GM19238 (cell line): ENCODE data around the gene LILRB5.
"Not testable (repeated sequence)": the region's sequence is repeated elsewhere in the genome, so short reads cannot be mapped to it uniquely, and the experiment has no call there.

Experiments
- DNase-seq: peaks from one replicate; pipeline ENCODE4 v3.0.0; 2011; ENCODE audit warnings: low spot score; ENCODE audit not compliant: insufficient read length

The LILRB5 gene

DNA sequence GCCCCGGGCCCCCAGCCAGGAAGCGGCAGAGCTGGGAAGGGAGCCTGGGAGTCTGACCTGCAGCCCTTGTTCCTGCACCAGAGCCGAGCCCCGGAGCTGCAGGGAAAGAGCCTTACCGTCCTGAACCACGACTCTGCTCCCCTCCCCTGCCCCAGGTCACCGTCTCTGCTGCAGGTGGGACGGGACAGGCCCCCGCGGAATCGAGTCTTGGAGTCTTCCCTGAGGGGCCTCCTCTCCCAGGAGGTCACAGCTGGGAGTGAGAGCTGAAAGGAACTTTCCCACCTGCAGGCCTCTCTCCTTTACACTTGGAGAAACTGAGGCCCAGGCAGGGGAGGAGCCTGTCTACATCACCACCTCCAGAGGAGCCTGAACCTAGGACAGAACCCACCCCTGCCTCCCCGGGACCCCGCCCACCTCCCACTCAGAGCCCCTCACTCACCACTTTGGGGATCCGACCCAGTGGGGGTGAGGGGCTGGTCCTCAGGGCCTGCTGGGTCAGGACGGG is 20.1 kb upstream of the LILRB5 start:
- DNase-seq, result not testable (repeated sequence)

- DNase-seq, result no peak
Observed at GRCh38 chr19:54275951-54276350, 18.9 kb upstream of the LILRB5 start.

GRCh38 chr19:54274516-54274915 is 17.4 kb upstream of the LILRB5 start:
- not testable (repeated sequence) for DNase-seq

DNA sequence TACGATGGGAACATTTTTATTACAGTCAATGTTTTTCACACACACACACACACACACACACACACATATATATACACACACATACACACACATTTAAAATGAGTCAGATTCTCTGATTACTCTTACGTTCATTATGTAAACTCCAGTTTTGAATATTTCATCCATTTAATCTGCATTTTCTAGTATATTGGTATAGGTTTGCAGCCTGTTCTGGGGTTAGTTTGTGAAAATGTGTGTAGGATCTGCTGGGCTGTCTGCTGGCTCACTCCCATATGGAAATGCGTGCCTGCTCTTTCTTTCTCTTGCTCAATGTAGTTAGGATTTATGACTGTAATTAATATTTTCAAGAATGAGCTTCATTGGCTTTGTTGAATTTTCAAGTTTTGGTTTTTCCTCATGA is 16.7 kb upstream of the LILRB5 start:
- DNase-seq, result no peak

DNA sequence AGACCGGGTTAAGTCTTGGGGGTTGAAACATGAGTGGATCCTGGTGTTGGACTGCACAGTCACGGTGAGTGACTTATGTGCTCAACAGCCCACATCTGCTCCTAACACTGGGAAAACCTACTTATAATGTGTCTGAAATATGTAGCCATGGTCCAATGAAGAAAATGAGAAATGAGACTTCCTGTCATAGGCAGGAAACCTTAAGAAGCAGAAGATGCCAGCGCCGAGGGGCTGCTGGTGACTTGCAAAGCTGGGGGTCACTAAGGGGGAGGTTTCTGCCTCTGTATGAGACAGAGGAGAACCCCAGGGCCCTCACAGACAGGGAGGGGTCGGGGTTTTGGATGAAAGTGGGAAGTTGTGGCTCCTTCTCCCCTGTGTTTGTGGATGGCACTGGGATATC is 15.1 kb upstream of the LILRB5 start:
- DNase-seq, result not testable (repeated sequence)

GRCh38 chr19:54271587-54271986 is 14.5 kb upstream of the LILRB5 start:
- not testable (repeated sequence) for DNase-seq

DNA sequence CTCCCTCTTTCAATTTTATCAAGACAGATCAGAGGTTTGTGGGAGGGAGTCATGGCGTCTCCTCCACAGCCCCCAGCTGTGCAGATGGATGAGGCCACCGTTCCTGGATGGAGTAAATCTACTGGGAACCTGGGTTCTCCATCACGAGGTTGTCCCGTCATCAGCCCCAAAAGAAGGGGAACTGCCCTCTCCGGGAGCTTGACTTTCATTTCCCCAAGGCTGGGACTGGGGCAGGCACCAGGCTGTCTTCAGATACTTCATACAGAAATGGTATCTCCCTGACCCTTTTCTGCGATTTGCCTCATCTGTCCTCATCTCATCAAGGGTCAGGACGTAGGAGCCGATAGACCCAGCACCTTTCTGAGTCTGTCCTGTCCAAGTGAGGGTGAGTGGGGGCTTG is 14.0 kb upstream of the LILRB5 start:
- DNase-seq, result no peak

- DNase-seq, result no peak
Observed at GRCh38 chr19:54268936-54269335, 11.9 kb upstream of the LILRB5 start.

DNA sequence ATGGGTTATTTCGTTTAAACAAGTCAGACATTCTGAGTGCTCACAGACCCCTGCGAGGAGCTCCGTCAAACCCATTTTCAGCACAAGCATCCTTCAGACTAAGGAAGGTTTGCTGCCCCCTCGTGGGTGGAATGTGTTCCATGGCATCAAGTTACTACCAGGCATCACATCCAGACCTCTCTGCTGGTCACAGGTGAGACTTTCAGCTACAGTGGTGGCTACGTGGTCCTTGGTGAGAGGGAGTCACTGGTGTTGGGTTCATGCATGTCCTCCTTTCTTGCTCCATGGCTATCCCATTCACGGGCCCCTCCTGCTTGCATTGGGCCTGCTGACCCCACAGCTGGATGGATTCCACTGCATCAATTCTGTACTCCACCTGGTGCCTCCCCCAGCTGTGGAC is 9.1 kb upstream of the LILRB5 start:
- peak; percentile 51 for DNase-seq

DNA sequence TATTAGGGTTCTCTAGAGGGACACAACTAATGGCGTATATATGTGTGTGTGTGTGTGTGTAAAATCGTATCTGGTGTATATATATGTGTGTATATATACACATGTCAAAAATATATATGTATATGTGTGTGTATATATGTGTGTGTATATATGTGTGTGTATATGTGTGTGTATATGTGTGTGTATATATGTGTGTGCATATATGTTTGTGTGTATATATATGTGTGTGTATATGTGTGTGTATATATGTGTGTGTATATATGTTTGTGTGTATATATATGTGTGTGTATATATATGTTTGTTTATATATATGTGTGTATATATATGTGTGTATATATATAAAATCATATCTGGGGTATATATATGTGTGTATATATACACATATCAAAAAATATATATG is 5.4 kb upstream of the LILRB5 start:
- no peak for DNase-seq

GRCh38 chr19:54262066-54262465 is 5.0 kb upstream of the LILRB5 start:
- no peak for DNase-seq

DNA sequence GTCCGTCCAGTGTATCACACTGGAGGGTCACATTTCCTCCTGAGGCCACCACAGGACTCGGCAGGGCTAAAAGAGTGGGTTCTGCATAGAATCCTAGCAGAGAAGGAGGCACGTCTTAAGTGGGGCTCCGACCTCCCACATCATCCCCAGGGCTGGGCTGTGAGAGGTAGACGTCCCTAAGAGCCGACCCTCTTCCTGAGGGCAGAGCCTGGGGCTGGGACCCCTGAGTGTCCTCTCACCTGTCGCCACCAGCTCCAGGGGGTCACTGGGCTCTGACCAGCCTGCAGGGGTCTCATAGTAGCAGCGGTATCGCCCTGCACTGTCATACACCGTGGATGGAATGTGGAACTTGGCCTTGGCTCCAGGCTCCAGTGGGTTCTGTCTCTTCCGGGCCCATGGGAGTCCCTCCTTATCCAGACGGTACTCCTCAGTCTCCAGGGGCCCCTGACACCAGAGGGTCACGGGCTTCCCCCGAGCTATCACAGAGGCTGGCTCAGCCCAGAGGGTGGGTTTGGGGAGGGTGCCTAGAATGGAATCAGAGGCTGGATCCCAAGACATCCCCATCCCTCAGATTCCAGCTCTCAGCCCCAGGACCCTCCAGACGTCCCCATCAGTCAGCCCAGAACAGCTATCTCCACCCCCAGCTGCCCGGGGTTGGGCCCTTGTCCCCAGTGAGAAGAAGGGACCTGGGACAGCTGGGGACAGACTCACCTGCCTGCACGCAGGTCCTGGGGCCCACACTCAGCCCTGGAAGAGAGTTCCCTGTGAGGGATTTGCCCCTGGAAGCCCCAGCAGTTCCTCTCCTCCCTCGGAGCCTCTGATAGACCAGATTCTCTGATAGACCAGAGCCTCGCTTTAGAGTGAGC is 590 bp downstream of the LILRB5 start:
- DNase-seq, result no peak

- DNase-seq, result no peak
Observed at GRCh38 chr19:54255105-54255775, 1.8 kb downstream of the LILRB5 start.

GRCh38 chr19:54254195-54254906 is 2.7 kb downstream of the LILRB5 start:
- no peak for DNase-seq

DNA sequence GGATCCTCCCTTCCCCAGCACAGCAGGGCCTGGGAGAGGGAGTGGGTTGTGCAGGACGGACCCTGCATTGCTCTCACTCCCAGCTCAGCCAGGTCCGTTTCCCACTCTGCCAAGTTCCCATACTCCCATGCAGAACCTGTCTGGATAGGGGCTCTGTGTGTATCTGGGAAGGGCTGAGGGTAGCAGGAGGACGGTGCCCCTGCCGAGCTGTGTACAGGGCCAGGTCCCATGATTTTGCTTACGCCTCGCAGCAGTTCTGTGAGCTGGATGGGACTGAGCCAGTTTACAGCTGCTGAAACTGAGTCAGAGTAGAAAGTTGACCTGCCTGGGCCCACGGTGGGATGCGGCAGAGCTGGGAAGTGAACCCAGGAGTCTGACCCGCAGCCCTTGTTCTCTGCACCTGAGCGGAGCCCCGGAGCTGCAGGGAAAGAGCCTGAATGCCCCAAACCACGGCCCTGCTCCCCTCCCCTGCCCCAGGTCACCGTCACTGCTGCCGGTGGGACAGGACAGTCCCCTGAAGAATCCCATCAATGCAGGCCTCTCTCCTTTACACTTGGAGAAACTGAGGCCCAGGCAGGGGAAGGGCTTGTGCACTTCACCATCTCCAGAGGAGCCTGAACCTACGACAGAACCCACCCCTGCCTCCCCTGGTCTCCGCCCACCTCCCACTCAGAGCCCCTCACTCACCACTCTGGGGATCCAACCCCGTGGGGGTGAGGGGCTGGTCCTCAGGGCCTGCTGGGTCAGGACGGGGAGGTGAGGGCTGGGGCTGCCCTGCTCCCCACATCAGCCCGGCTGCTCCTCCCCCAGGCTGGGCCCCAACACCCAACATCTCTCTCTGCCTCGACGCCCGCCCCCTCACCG is 3.5 kb downstream of the LILRB5 start:
- DNase-seq, result no peak

DNA sequence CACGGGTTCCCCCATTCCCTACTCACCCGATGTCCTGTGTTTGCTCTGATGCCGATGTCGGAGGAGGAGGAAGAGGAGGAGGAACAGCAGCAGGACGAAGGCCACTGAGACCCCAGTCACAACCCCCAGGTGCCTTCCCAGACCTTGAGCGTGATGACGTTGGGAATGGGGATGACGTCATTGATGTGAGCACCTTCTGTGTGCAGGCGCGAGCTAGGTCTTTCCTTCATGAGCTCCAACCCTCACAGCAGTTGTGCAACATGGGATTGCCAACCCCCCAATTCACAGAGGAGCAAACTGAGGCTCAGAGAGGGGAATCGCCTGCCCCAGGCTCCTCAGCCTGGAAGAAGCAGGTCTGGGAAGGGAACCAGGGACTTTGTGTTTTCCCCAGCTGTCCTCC is 4.2 kb downstream of the LILRB5 start:
- no peak for DNase-seq

DNA sequence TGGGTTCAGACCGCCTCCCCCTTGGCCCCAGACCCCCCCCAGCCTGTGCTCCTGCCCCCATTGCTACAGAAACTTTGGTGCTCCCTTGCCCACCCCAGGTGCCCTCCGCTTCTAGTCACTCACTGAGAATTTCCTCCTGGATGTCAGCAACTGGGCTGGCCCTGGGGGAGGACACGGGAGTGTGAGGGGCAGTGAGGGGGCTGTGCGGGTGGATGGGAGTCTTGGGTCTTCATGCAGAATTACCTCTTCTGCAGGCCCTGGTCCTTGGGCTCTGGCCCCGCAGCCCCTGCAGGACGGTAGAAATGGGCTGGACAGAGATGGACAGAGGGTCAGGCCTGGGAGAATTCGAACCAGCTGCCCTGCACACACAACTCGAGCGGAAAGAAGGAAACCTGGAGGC is 4.8 kb downstream of the LILRB5 start:
- DNase-seq, result no peak

GRCh38 chr19:54248016-54248601 is 9.0 kb downstream of the LILRB5 start:
- DNase-seq, result no peak

DNA sequence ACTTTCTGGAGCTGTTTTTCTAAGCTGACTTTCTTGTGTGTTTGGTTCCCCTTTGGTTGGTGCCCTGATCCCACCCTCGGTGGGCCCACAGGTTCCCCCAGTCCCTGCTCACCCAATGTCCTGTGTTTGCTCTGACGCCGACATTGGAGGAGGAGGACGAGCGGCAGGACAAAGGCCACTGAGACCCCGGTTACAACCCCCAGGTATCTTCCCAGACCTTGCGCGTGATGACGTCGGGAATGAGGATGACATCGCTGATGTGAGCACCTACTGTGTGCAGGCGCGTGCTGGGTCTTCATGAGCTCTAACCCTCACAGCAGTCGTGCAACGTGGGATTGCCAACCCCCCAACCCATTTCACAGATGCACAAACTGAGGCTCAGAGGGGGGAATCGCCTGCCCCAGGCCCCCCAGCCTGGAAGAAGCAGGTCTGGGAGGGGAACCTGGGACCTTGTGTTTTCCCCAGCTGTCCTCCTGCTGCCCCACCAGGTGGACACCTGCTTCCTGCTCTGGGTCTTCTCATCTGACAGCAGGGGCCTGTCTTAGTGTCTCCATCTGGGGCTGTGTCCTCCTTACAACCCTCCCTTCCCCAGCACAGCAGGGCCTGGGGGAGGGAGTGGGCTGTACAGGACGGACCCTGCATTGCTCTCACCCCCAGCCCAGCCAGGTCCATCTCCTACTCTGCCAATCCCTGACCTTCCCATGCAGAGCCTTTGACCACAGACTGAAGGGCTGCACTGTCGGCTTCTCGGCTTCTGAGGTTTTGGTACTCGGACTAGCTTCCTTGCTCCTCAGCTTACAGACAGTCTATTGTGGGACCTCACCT is 9.8 kb downstream of the LILRB5 start:
- DNase-seq, result no peak

DNA sequence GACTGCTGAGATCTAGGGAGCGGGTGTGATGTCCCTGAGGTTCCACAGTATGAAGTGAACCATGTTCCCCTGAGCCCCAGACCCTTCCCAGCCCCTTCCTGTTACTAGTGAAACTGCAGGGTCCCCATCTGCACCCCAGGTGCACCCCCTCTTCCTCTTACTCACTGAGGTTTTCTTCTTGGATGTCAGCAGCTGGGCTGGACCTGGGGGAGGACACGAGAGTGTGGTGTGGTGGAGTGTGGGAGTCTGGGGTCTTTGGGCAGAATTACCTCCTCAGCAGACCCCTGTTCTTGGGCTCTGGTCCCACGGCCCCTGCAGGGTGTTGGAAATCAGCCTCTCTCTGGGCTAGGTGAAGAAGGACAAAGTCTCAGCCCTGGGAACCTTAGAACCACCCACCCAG is 11.1 kb downstream of the LILRB5 start:
- DNase-seq, result no peak
